PC-9 (cell line): Measurements from ENCODE around the gene SYNE1. TPM values are rescaled to one million over a fixed set of nuclear protein-coding genes. Genes with fewer than 3 reads are reported as not detected.

Source experiments
- BruUV-seq: library from RNA; stranded (reverse); fragments of 400-500 nt; replicated peaks from 2 replicates; lab custom pipeline; 2021; lab: Mats Ljungman, UMichigan
- CTCF ChIA-PET: fragments of 300-600 bp; sonication (Branson Sonifier 250); formaldehyde crosslinking; loops from one replicate; lab custom pipeline; 2022; ENCODE audit warnings: antibody characterized with exemption; lab: Charles Lee
- POLR2A ChIA-PET: fragments of 300-600 bp; sonication (Branson Sonifier 250); formaldehyde crosslinking; loops from one replicate; lab custom pipeline; 2022; ENCODE audit warnings: antibody characterized with exemption; ENCODE audit not compliant: unreplicated experiment; lab: Charles Lee
- DNase-seq, 2 experiments: peaks; one replicate each; pipeline versions ENCODE4 v3.0.0 to v3.0.0-alpha.2; 2015 to 2022; ENCODE audit warnings: mixed read lengths in 1 of 2
- H2AFZ ChIP-seq: fragments of 200-600 bp; sonication (generic); 2 replicates; pipeline ENCODE4 v1.8.1; 2017; ENCODE audit warnings: antibody characterized with exemption
- H3F3A ChIP-seq: fragments of 200-600 bp; sonication (generic); 2 replicates; pipeline ENCODE4 v1.8.1; 2017; ENCODE audit warnings: antibody characterized with exemption, mild to moderate bottlenecking, low read depth; ENCODE audit not compliant: insufficient read depth
- H3K27ac ChIP-seq: fragments of 200-600 bp; sonication (generic); 2 replicates; pipeline ENCODE4 v1.6.1; 2016; ENCODE audit warnings: mixed run types
- H3K27me3 ChIP-seq: fragments of 200-600 bp; sonication (generic); 2 replicates; pipeline ENCODE4 v1.6.1; 2016; ENCODE audit warnings: low read depth, mixed run types; ENCODE audit not compliant: insufficient read depth
- H3K36me3 ChIP-seq: fragments of 200-600 bp; sonication (generic); 2 replicates; pipeline ENCODE4 v1.6.1; 2016; ENCODE audit warnings: low read depth, mixed run types
- H3K4me1 ChIP-seq: fragments of 200-600 bp; sonication (generic); replicated peaks from 2 replicates; pipeline ENCODE4 v1.6.1; 2016; ENCODE audit warnings: mixed run types; ENCODE audit not compliant: insufficient read depth
- H3K4me2 ChIP-seq: fragments of 200-600 bp; sonication (generic); 2 replicates; pipeline ENCODE4 v1.6.1; 2017; ENCODE audit warnings: mixed run types
- H3K4me3 ChIP-seq: fragments of 200-600 bp; sonication (generic); 2 replicates; pipeline ENCODE4 v1.6.1; 2016; ENCODE audit warnings: mixed run types
- H3K79me2 ChIP-seq: fragments of 200-600 bp; sonication (generic); 2 replicates; pipeline ENCODE4 v1.6.1; 2017; ENCODE audit warnings: low read depth, mixed run types
- H3K9me2 ChIP-seq: fragments of 200-600 bp; sonication (generic); 2 replicates; pipeline ENCODE4 v1.8.1; 2017; ENCODE audit warnings: mild to moderate bottlenecking; ENCODE audit not compliant: insufficient read depth
- H3K9me3 ChIP-seq: fragments of 200-600 bp; sonication (generic); 2 replicates; pipeline ENCODE4 v1.8.1; 2016; ENCODE audit warnings: low read depth; ENCODE audit not compliant: insufficient read depth
- H4K20me1 ChIP-seq: fragments of 200-600 bp; sonication (generic); 2 replicates; pipeline ENCODE4 v1.8.1; 2017; ENCODE audit not compliant: insufficient read depth
- EZH2 ChIP-seq: fragments of 200-600 bp; sonication (generic); IDR thresholded peaks from 2 replicates; pipeline ENCODE4 v1.8.0; 2017; ENCODE audit warnings: antibody characterized with exemption, low read depth
- intact Hi-C: fragments of 100-400 bp; cut with micrococcal nuclease; formaldehyde crosslinking; loops from one replicate; pipeline ENCODE4 v1.10.0; 2022; ENCODE audit not compliant: unreplicated experiment
- total RNA-seq: library from RNA; stranded (reverse); gene quantifications from 2 replicates; pipeline ENCODE4 v1.2.3, GENCODE V29; 2021
- TF ChIP-seq, protein P1 (sequence below): fragments of 200-600 bp; sonication (generic); conservative IDR thresholded peaks from 2 replicates; pipeline ENCODE4 v1.6.1; 2017; ENCODE audit warnings: mixed run types, antibody characterized with exemption, mild to moderate bottlenecking, moderate library complexity

The SYNE1 gene
- total RNA-seq, 1 experiment from 2014 or later: 13.4 TPM

- ChIA-PET POLR2A (no interaction called here), CTCF (no interaction called here)
- Histone ChIP-seq H3K27ac (no peak overlapping the region), H3K4me1 (no peaks in the 10 kb centered on the region), H2AFZ (no peak overlapping the region), H3K9me3 (no peaks in the 10 kb centered on the region), H3F3A (no peaks in the 10 kb centered on the region), H3K79me2 (no peaks in the 10 kb centered on the region), H4K20me1 (no peaks in the 10 kb centered on the region), H3K4me3 (no peak overlapping the region), H3K27me3 (no peaks in the 10 kb centered on the region), H3K4me2 (no peak overlapping the region), H3K36me3 (no peaks in the 10 kb centered on the region), H3K9me2 (no peaks in the 10 kb centered on the region)
- TF ChIP-seq EZH2: no peak
- TF ChIP-seq, protein P1, sequence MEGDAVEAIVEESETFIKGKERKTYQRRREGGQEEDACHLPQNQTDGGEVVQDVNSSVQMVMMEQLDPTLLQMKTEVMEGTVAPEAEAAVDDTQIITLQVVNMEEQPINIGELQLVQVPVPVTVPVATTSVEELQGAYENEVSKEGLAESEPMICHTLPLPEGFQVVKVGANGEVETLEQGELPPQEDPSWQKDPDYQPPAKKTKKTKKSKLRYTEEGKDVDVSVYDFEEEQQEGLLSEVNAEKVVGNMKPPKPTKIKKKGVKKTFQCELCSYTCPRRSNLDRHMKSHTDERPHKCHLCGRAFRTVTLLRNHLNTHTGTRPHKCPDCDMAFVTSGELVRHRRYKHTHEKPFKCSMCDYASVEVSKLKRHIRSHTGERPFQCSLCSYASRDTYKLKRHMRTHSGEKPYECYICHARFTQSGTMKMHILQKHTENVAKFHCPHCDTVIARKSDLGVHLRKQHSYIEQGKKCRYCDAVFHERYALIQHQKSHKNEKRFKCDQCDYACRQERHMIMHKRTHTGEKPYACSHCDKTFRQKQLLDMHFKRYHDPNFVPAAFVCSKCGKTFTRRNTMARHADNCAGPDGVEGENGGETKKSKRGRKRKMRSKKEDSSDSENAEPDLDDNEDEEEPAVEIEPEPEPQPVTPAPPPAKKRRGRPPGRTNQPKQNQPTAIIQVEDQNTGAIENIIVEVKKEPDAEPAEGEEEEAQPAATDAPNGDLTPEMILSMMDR: no peak
- DNase-seq: no peak
- intact Hi-C loops: no loop called here
- BruUV-seq: no TSS peak
Observed at GRCh38 chr6:152682141-152682540, 45.0 kb upstream of the SYNE1 start.

DNA sequence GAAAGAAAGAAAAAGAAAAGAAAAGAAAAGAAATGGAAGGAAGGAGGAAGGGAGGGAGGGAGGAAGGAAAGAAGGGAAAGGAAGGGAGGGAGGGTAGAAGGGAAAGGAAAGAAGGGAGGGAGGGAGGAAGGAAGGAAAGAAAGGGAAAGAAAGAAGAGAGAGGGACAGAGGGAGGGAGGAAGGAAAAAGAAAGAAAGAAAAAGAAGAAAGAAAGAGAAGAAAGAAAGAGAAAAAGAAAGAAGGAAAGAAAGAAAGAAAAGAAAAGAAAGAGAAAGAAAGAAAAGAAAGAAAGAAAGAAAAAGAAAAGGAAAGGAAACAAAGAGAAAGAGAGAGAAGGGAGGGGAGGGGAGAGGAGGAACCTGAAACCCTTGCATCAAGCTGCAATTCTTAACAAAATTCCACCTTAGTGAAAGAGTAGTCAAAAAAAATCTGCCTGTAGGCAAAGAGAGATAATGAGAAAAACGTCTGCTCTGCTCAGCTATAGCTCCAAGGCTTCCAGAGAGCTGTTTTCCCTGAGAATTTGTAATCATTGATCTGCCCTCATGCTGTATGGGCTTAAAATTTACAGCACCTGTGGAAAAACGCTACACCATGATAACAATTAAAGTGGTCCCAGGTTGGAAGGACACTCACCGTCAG is 43.8 kb upstream of the SYNE1 start:
- POLR2A ChIA-PET: no interaction called here
- CTCF ChIA-PET: no interaction called here
- no peak overlapping the region for H2AFZ ChIP-seq

GRCh38 chr6:152680151-152680550 is 43.0 kb upstream of the SYNE1 start:
- ChIA-PET POLR2A (no interaction called here), CTCF (no interaction called here)
- no peaks in the 10 kb centered on the region for H3K4me1 ChIP-seq

More for the DNA sequence above, 43.8 kb upstream of the SYNE1 start:
- Histone ChIP-seq H3K4me3 (no peak overlapping the region), H4K20me1 (no peaks in the 10 kb centered on the region), H3K36me3 (no peaks in the 10 kb centered on the region), H3K9me2 (no peaks in the 10 kb centered on the region), H3K27ac (no peak overlapping the region), H3K4me2 (no peak overlapping the region), H3K9me3 (no peaks in the 10 kb centered on the region), H3F3A (no peaks in the 10 kb centered on the region), H3K4me1 (no peaks in the 10 kb centered on the region), H3K79me2 (no peaks in the 10 kb centered on the region), H3K27me3 (no peaks in the 10 kb centered on the region)
- BruUV-seq: no TSS peak
- no peak for DNase-seq
- TF ChIP-seq, protein P1: no peak
- no peak for TF ChIP-seq EZH2
- intact Hi-C loops: no loop called here

More at GRCh38 chr6:152680151-152680550, 43.0 kb upstream of the SYNE1 start:
- Histone ChIP-seq H3K27ac (no peak overlapping the region), H3K4me3 (no peak overlapping the region), H3F3A (no peaks in the 10 kb centered on the region), H3K9me2 (no peaks in the 10 kb centered on the region), H2AFZ (no peak overlapping the region), H4K20me1 (no peaks in the 10 kb centered on the region), H3K4me2 (no peak overlapping the region), H3K9me3 (no peaks in the 10 kb centered on the region), H3K79me2 (no peaks in the 10 kb centered on the region), H3K27me3 (no peaks in the 10 kb centered on the region), H3K36me3 (no peaks in the 10 kb centered on the region)
- no peak for TF ChIP-seq EZH2
- TF ChIP-seq, protein P1: no peak
- intact Hi-C loops: no loop called here
- no TSS peak for BruUV-seq
- no peak for DNase-seq
